Right cardiac atrium (tissue), 5 donors: Measurements from ENCODE around the gene SAMM50. TPM values are rescaled to one million over a fixed set of nuclear protein-coding genes. Genes with fewer than 3 reads are reported as not detected.

Source experiments
- ATAC-seq, 2 donors: fragments of 200-7000 bp; cut with Tn5 transposase; one replicate each; pipeline versions ENCODE4 v1.8.0 to v1.9.1; 2020; ENCODE audit warnings: moderate library complexity in 2 of 2, mild to moderate bottlenecking in 1 of 2
- DNase-seq, 3 donors: peaks; one replicate each; pipeline ENCODE4 v3.0.0-alpha.2; 2020
- H3K27ac ChIP-seq: one replicate; pipeline ENCODE4 v1.5.1; 2013; ENCODE audit warnings: mild to moderate bottlenecking, low read length, control low read depth, moderate library complexity
- H3K27me3 ChIP-seq: one replicate; pipeline ENCODE4 v1.6.1; 2013; ENCODE audit not compliant: control insufficient read depth, insufficient read depth
- H3K4me1 ChIP-seq: one replicate; pipeline ENCODE4 v1.6.1; 2013; ENCODE audit warnings: low read length; ENCODE audit not compliant: control insufficient read depth, insufficient read depth
- H3K4me3 ChIP-seq: one replicate; pipeline ENCODE4 v1.5.1; 2013; ENCODE audit warnings: low read length, control low read depth
- H3K9me3 ChIP-seq: one replicate; pipeline ENCODE4 v1.6.1; 2013; ENCODE audit warnings: low read length; ENCODE audit not compliant: control insufficient read depth
- WGBS: extraction: QIAGEN DNeasy Blood & Tissue Kit; methylation state at CpG from one replicate; pipeline ENCODE4 v1.1.7; 2013; 5-methylcytosine and 5-hydroxymethylcytosine counted together
- intact Hi-C, 4 donors: fragments of 100-400 bp; cut with DNase I; formaldehyde crosslinking; loops; one replicate each; pipeline versions ENCODE4 v1.11.0 to v1.14.0; 2022 to 2023
- polyA plus RNA-seq: library from polyadenylated mRNA; stranded (reverse); fragments of 200-250 nt; gene quantifications from one replicate; pipeline ENCODE4 v1.2.3, GENCODE V29; 2013
- total RNA-seq, 4 donors: library from RNA; stranded (reverse); fragmentation: NEBNext Ultra II Directional; extraction: Animal tissue kit (Norgen Biotek cat#: 25700); gene quantifications; one replicate each; pipeline ENCODE4 v1.2.1, GENCODE V29; 2021
- donor health status: healthy with polysubstance abuse.
- donor health status: DM: no; HTN: yes; CAD: no.
- donor health status: DM: no; HTN: no; CAD: no.
- donor health status: DM: no; HTN: yes; CAD: no; lungs with severe emphysema.
- donor health status: DM: yes; HTN: yes; CAD: no.

Gene SAMM50
- total and polyA plus RNA-seq, 5 donors, result 48.0 to 65.3 (median 60.6) TPM

DNA sequence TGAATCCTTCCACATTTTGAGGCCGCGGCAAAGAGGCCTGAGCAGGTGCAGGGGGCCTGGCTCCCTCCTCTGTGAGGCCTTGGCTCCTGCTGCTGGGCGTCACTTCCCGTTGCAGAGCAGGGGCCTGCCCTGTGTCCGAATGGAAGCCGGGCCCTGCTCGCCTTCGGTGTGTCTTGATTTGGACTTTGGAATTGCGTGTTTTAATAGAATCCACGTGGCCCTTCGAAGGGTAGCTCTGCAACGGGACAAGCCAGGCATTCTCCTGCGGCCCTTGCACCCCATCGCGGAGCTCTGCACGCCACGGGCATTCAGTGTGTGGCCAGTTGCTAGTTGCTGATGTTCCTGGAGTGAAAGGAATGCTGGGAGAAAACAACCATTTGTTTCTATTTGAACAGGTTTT lies 25.8 kb downstream of the SAMM50 start:
- DNase-seq (no peak), ATAC-seq (no peak)
- H3K27ac ChIP-seq, result no peak overlapping the region
- intact Hi-C loops, result no loop called here
- no peaks in the 10 kb centered on the region for H3K4me1 ChIP-seq
- no peaks in the 10 kb centered on the region for H3K27me3 ChIP-seq
- WGBS, result 94% methylated on average over 17 of the region's 17 CpGs
- H3K4me3 ChIP-seq, result no peak overlapping the region
- H3K9me3 ChIP-seq, result no peaks in the 10 kb centered on the region

DNA sequence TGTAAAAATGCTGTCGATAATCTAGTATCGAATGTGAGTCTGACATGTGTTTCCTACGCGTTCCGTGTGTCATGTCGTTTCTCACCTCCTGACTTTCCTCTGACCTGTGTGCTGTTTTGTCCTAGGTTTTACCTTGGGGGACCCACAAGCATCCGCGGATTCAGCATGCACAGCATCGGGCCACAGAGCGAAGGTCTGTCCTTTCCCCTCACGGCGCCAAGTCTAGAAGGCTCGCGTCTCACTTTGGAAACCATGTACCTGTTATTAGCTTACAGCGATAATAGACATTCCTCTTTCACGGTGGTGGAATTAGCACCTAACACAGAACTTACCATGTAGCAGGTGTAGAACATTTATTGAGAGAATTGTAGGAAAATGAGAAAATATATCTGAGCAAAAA lies 28.6 kb downstream of the SAMM50 start:
- DNase-seq (no peak), ATAC-seq (no peak)
- Histone ChIP-seq H3K27ac (no peak overlapping the region), H3K27me3 (no peaks in the 10 kb centered on the region), H3K9me3 (no peaks in the 10 kb centered on the region), H3K4me1 (no peaks in the 10 kb centered on the region), H3K4me3 (no peak overlapping the region)
- intact Hi-C loops, result no loop called here
- 95% methylated on average over 16 of the region's 16 CpGs for WGBS

DNA sequence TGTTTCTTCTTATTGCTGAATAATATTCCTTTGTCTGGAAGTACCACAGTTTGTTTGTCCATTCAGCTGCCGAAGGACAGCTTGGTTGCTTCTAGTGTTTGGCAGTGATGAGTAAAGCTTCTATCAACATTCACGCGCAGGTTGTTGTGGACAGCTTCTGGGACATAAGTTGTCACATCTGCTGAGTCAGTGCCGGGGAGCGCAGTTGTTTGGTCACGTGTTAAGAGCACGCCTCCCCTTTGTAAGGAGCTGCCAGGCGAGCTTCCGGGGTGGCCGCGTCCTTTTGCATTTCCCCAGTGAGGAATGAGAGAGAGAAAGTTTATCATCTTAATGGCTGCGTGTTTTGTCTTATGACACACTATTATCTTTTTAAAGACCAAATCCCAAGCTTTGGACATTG lies 30.3 kb downstream of the SAMM50 start:
- Histone ChIP-seq H3K27ac (no peak overlapping the region), H3K4me1 (no peaks in the 10 kb centered on the region), H3K4me3 (no peak overlapping the region), H3K27me3 (no peaks in the 10 kb centered on the region), H3K9me3 (no peaks in the 10 kb centered on the region)
- 84% methylated on average over 12 of the region's 12 CpGs for WGBS
- intact Hi-C loops, result no loop called here
- DNase-seq (peak in 1 of 3 donors; percentile 31), ATAC-seq (no peak)

DNA sequence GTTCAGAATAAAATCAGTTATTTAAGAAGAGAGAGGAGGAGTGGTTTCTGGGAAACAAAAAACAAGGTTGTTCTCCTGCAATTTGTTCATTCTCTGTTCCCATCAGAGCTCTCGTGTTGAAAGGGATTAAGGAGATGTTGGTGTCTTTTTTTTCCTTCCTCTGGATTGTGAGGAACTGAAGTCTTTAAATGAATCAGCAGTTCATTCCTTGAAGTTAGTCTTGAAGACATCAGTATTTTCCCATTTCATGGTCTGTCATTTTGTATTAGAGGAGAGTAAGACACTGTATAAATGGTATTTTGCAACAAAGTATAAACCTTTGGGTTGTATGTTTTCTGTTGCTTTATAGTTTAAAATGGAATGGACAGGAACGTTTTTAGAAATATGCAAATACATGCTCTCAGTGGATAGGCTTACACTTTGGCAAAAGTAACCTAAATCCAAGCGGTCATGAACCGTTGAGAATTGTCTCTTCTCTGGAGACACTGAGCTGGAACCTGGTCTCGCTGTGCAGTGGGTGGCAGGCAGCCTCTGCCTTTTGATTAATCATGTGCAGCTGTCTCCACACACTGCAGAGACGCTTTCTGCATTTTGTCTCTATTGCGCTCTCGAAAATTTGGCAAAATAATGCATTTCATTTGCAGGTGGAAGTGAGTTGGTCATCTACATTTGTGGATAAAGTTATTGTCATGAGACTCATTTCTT lies 33.0 kb downstream of the SAMM50 start:
- no peak overlapping the region for H3K27ac ChIP-seq
- ATAC-seq, result no peak
- H3K4me3 ChIP-seq, result no peak overlapping the region
- WGBS, result 81% methylated on average over 8 of the region's 8 CpGs
- no peak for DNase-seq
- no peaks in the 10 kb centered on the region for H3K9me3 ChIP-seq
- intact Hi-C loops, result no loop called here
- no peaks in the 10 kb centered on the region for H3K27me3 ChIP-seq
- H3K4me1 ChIP-seq, result no peaks in the 10 kb centered on the region

DNA sequence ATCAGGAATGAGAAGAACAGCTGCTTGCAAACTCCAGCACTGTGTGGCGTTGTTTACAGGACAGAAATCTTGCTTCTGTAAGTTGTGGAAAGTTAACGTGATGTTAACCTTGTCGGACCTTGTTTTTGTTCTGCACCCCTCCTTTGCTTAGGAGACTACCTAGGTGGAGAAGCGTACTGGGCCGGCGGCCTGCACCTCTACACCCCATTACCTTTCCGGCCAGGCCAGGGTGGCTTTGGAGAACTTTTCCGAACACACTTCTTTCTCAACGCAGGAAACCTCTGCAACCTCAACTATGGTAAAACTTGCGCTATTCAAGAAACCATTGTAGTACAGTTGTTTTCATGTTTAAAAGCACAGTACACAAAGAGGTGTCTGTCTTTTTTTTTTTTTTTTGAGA lies 33.7 kb downstream of the SAMM50 start:
- no peaks in the 10 kb centered on the region for H3K4me1 ChIP-seq
- H3K9me3 ChIP-seq, result no peaks in the 10 kb centered on the region
- H3K27ac ChIP-seq, result no peak overlapping the region
- DNase-seq, result no peak
- intact Hi-C loops, result no loop called here
- 95% methylated on average over 10 of the region's 10 CpGs for WGBS
- no peak overlapping the region for H3K4me3 ChIP-seq
- no peaks in the 10 kb centered on the region for H3K27me3 ChIP-seq
- no peak for ATAC-seq

DNA sequence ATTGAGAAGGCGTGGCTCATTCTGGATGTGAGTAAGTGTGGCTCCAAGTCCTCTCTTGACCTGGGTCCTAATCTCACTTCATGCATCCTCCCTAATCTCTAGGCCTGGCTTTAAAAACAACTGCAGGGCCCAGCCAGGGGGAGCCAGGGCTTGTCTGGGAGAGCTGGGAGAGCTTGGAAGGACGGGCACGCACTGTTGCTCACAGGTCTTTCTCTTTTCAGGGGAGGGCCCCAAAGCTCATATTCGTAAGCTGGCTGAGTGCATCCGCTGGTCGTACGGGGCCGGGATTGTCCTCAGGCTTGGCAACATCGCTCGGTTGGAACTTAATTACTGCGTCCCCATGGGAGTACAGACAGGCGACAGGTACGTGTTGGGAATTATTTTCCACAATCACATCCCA lies 34.8 kb downstream of the SAMM50 start:
- ATAC-seq, result no peak
- Histone ChIP-seq H3K9me3 (no peaks in the 10 kb centered on the region), H3K4me3 (no peak overlapping the region), H3K27me3 (no peaks in the 10 kb centered on the region), H3K27ac (no peak overlapping the region), H3K4me1 (no peaks in the 10 kb centered on the region)
- intact Hi-C loops, result loop anchor here in 3 of 4 donors (5.0 to 10.0 kb wide), 5 partner anchors 92 to 637 kb away; no protein-coding TSS in a partner anchor
- 81% methylated on average over 13 of the region's 13 CpGs for WGBS
- DNase-seq, result no peak

DNA sequence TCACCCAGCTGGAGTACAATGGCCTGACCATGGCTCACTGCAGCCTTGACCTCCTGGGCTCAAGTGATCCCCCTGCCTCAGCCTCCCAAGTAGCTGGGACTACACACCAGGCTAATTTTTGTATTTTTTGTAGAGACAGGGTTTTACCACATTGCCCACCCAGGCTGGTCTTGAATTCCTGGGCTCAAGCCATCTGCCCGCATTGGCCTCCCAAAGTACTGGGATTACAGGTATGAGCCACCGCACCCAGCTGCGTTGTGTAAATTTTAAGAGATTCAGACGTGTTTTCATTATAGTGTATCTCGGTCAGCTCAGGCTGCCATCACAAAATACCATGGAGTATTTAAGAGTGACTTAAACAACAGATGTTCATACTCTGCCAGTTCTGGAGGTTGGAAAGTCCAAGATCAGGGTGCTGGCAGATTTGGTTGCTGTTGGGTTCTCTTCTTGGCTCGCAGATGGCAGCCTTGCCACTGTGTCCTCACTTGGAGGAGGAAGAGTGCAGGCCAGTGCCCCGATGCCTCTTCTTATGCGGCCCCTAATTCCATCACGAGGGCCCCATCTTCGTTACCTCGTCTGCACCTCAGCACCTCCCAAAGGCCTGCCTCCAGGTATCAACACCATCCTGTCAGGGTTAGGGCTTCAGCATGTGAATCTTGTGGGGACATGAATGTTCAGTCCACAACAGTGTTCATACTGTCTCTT lies 36.2 kb downstream of the SAMM50 start:
- DNase-seq (no peak), ATAC-seq (no peak)
- Histone ChIP-seq H3K27ac (no peak overlapping the region), H3K27me3 (no peaks in the 10 kb centered on the region), H3K4me1 (no peaks in the 10 kb centered on the region), H3K4me3 (no peak overlapping the region), H3K9me3 (no peaks in the 10 kb centered on the region)
- intact Hi-C loops, result loop anchor here (2.0 to 10.0 kb wide), 7 partner anchors 91 to 636 kb away; no protein-coding TSS in a partner anchor
- 94% methylated on average over 11 of the region's 11 CpGs for WGBS

DNA sequence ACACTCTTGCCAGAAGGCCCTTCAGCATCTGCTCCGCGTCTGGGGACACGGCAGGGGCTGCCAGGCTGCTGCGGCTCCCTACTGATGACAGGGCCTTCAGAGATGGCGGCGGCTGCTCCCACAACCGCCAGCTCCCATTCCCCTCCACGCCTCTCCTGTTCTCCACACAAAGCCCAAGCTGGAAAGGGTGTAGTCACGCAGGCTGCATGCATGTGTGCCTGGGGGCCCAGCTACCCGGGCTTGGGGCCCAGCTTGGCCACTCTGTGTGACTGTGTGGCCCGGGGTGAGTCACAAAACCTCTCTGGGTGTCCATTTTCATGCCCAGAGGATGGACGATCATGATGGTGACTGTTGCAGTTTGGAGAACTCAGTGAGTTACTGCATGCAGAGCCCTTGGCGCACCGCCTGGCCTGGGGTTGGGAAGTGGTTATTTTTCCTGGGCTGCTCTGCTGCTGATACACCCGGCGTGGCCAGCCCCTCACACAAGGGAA lies 37.1 kb downstream of the SAMM50 start:
- intact Hi-C loops, result loop anchor here (2.0 to 10.0 kb wide), 7 partner anchors 90 to 635 kb away; no protein-coding TSS in a partner anchor
- DNase-seq, result no peak
- ATAC-seq, result peak in 1 of 2 donors; percentile 11
- no peak overlapping the region for H3K27ac ChIP-seq
- no peak overlapping the region for H3K4me3 ChIP-seq
- H3K27me3 ChIP-seq, result no peaks in the 10 kb centered on the region
- H3K9me3 ChIP-seq, result no peaks in the 10 kb centered on the region
- WGBS, result 72% methylated on average over 16 of the region's 16 CpGs
- no peaks in the 10 kb centered on the region for H3K4me1 ChIP-seq

DNA sequence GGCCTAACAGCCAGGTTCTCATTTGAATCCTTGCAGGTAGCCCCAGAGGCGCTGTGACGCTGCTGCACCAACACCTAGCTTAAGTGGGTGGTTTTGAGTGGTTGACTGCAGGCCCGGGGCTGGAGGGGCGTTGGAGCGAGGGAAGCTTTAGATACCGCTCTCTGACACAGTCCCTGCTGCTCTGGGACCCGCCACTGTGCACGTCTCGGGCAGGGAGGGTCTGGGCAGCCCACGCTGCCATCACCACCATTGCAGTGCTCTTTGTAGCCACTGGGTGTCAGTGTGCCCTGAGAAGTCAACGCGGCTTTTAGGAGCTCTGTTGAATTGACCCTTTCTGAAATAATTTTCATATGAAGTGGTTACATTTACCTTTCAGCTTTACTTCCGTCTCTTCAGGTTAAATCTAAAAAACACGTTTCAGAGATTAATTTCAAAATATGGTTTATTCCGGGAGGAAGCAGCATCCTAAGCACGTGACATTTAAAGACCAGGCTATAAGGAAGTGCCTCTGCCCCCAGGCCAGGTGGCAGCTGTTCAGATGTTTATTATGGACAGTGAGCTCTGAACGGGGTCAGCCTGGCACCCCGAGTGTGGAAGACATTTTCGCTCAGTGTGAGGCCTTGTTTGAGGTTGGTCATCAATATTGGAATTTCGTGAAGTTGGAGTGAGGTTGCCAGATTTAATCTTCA lies 38.0 kb downstream of the SAMM50 start:
- ATAC-seq (peak; percentile 73 to 75), DNase-seq (peak; percentile 50 to 82 (median 74))
- H3K4me1 ChIP-seq, result no peaks in the 10 kb centered on the region
- H3K27ac ChIP-seq, result no peak overlapping the region
- no peak overlapping the region for H3K4me3 ChIP-seq
- intact Hi-C loops, result loop anchor here (2.0 to 10.0 kb wide), 7 partner anchors 89 to 634 kb away; no protein-coding TSS in a partner anchor
- H3K27me3 ChIP-seq, result no peaks in the 10 kb centered on the region
- no peaks in the 10 kb centered on the region for H3K9me3 ChIP-seq
- WGBS, result 28% methylated on average over 20 of the region's 20 CpGs

DNA sequence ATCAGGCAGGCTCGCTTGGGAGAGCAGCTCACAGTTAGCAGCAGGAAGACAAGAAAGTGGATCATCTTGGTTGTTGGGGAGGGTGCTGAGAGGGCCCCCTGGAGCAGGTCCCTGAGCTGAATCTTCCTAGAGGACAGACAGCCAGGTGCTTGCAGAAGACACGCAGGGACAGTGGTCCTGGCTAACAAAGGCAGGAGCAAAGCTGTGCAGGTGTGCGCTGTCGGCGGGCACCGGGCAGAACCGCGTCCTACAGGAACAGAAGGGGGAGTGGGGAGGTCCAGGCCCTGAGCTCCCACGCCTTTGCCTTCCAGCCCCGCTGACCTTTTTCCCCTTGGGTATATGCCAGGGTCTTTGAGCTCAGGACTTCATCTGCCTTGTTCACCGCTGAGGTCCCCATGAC lies 38.8 kb downstream of the SAMM50 start:
- no peak for ATAC-seq
- 92% methylated on average over 11 of the region's 11 CpGs for WGBS
- Histone ChIP-seq H3K4me3 (no peak overlapping the region), H3K4me1 (no peaks in the 10 kb centered on the region), H3K27me3 (no peaks in the 10 kb centered on the region), H3K9me3 (no peaks in the 10 kb centered on the region), H3K27ac (no peak overlapping the region)
- no peak for DNase-seq
- intact Hi-C loops, result loop anchor here in 3 of 4 donors (5.0 to 10.0 kb wide), 5 partner anchors 88 to 633 kb away; no protein-coding TSS in a partner anchor

DNA sequence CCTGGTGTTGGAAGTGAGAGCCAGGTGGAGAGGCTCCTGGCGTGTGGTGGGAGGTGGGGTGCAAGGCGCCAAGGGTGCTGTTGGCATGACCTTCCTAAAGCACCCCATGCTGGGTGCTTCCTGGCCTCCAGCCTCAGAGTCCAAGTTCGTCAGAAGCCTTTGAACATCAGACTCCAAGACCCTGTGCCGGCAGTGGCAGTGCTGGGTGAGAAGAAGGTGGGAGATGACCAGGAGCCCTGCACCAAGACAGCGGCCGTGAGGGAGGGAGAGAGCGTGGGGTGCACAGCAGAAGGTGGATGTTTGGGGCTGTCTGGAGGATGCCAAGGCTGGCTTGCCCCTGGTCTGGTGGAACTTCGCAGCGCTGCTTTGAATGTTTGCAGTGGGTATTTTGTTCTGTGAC lies 39.2 kb downstream of the SAMM50 start:
- no peak for ATAC-seq

More for the DNA sequence above, 39.2 kb downstream of the SAMM50 start:
- Histone ChIP-seq H3K4me3 (no peak overlapping the region), H3K4me1 (no peaks in the 10 kb centered on the region), H3K27me3 (no peaks in the 10 kb centered on the region), H3K27ac (no peak overlapping the region), H3K9me3 (no peaks in the 10 kb centered on the region)
- DNase-seq, result no peak
- intact Hi-C loops, result loop anchor here in 3 of 4 donors (5.0 to 10.0 kb wide), 5 partner anchors 88 to 633 kb away; no protein-coding TSS in a partner anchor
- 84% methylated on average over 9 of the region's 9 CpGs for WGBS
